ENCODE measurements around the gene GON4L.

DNA sequence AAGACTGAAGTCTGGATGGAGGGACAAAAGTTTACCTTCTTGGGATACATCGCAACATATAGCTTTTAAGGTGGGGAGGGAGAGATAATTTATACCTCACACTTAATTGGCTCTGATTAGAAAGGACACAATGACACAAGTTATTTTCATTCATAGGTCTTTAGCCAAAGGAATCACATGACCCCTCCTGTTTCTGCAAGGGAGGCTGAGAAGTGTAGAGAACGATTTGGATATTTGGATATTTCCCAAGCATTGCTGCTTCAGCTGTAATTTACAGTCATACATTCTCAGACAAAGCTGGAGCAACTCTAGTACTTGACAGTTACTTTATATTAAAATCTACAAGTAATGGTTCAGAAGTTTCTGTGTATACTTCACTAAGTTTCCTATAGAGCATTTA lies 143.9 kb downstream of the GON4L start:
- TF ChIP-seq CTCF (conservative IDR thresholded peaks at IDR 0.05; ENCODE audit: low read depth, low read length) (no peak), EZH2 (IDR thresholded peaks at IDR 0.05; ENCODE audit: low read length, unreplicated experiment) (no peak)

All from PC-3 (cell line).